CD4-positive, alpha-beta T cell treated with Interleukin-2 at 100 ng/mL for 4 hours (primary cell): ENCODE data around the gene CENPP.
"Not testable (repeated sequence)": the region's sequence is repeated elsewhere in the genome, so short reads cannot be mapped to it uniquely, and the experiment has no call there.

Source experiments
- DNase-seq: peaks from one replicate; pipeline ENCODE4 v3.0.0-alpha.2; 2020; ENCODE audit warnings: low spot score

Gene CENPP

DNA sequence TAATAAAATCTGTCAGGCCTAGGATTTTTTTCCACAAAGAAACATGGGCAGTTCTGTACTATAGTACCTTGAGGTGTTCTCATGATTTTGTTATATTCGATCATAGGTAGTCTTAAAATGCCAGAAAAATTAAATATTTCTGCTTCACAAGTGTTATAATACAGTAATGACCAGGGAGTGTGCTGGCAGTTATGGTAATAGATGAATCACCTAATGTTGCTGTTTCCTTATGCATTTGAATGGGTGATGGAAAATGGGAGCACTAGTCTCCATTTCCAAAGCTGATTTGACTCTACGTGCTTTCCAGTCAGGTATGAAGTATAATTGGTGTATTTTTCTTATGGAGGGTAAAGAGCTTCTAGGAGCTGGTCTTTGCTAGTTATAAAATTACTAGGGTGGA is 54.9 kb downstream of the CENPP start:
- no peak for DNase-seq

- no peak for DNase-seq
Observed at GRCh38 chr9:92381775-92382174, 56.0 kb downstream of the CENPP start.

DNA sequence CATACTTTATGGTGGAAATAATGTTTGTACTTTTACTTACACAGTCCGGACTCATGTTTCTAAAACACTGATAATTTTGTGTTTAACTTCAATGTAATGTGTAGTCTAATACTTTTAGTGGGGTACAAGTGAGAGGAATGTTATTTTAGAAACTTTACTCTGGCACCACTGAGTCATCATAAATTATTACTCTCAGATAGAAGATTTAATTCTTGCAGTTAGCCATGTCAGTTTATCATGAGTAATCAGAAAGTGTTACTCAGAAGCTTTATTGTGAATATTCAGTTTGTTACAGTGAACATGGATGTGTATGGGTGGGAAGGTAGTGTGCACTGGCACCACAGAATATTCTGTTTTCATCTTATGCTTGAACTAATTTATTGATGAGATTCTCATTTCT is 58.6 kb downstream of the CENPP start:
- DNase-seq = no peak

- DNase-seq = no peak
Observed at GRCh38 chr9:92385001-92385400, 59.2 kb downstream of the CENPP start.

DNA sequence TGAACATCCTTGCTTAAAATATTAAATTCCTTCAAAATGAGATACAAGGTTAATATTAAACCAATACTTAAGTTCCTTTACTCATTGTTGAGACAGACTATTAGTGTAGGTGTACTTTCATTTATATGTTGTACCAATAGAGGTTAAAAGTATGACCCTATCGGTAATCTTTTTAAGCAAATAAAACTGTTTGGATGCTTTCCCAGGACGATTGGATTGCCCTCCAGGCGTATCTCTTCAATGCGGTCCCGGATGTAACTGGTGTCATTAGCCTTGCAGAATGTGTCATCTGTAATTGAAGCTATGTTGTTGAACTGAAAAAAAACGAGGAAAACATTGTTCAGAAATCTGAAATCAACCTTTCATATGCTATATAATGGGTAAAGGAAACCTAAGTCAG is 59.7 kb downstream of the CENPP start:
- no peak for DNase-seq

GRCh38 chr9:92385953-92386352 is 60.2 kb downstream of the CENPP start:
- no peak for DNase-seq

DNA sequence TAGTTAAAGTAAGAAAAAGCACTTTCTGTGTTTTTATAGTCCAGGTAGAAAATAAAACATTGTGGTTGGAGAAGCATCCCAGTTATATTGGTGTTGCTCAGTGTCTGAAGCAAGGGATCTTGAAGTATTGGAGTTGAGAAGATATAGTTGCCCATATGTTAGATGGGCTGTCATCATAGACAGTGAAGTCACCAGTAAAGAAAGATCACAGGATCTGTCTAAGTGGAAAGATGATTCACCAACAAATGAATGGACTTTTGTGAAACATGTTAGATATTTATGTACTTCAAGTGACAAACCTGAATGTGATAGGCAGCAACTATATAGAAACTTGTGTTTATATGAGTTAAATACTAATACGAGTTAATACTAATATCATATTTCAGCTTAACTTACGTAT is 66.9 kb downstream of the CENPP start:
- no peak for DNase-seq

- DNase-seq = no peak
Observed at GRCh38 chr9:92393686-92394085, 67.9 kb downstream of the CENPP start.

DNA sequence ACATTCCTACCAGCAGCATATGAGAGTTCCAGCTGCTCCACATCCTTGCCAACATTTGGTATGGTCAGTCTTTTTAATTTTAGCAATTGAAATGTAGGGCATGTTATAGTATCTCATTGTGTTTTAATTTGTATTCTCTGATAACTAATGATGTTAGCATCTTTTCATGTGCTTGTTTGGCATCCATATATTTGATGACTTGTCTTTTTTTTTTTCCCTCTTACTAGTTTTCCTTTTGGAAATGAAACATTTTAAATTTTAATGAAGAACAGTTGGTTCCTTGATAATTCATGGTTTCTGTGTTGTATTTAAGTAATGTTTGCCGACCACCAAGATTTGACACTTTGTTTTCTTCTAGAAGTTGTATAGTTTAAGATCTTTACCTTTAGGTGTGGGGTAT is 69.9 kb downstream of the CENPP start:
- no peak for DNase-seq

GRCh38 chr9:92397853-92398252 is 72.1 kb downstream of the CENPP start:
- no peak for DNase-seq

GRCh38 chr9:92402360-92402759 is 76.6 kb downstream of the CENPP start:
- DNase-seq = no peak

DNA sequence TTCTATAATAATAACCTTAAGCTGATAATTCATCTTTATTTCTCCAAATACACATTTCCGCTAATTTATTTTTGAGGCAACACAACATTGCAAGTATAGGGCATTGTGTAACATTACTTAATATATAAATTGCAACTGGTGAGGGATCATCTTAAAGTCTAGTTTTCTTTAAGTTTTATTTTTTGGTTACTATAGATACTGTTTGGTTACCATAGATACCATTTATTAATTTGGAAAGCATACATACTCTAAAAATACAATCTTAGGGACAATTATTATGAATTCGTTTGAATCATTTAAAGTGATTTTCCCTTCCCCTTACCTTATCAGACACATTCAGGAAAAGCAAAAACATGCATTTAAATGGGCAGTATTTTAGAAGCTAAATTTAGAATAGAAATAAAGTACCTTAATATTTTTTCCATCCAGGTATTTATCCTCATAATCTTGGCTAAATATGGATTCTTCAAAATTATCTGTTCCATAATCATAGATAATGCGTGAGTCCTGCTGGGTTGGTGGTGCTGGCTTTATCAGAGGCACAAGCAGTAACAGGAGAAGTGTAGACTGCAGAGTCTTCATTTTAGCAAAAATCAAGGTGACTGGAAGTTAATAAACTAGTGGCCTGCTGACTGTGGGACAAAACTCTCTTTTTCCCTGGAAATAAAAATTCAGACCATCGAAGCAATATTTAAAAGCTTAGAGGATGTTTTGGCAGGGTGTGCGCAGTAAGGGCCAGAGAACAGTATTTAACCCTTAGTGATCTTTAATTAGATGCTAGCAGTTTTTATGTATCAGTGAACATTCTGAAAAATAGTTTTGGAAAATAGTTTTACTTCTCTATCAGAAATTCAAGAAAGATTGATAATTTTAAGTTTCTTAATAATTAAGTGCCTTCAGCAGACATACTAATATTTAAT is 77.3 kb downstream of the CENPP start:
- no peak for DNase-seq

GRCh38 chr9:92404042-92404836 is 78.5 kb downstream of the CENPP start, which contains the start of gene OGN:
TSS of gene OGN (minus strand) at chr9:92404578. CDS start at chr9:92403407, 1,171 bp downstream.
- no peak for DNase-seq

GRCh38 chr9:92405818-92406217 is 80.1 kb downstream of the CENPP start:
- no peak for DNase-seq

- DNase-seq = peak; percentile 50
Observed at GRCh38 chr9:92406477-92406876, 80.7 kb downstream of the CENPP start.

- no peak for DNase-seq
Observed at GRCh38 chr9:92407818-92408217, 82.1 kb downstream of the CENPP start.

DNA sequence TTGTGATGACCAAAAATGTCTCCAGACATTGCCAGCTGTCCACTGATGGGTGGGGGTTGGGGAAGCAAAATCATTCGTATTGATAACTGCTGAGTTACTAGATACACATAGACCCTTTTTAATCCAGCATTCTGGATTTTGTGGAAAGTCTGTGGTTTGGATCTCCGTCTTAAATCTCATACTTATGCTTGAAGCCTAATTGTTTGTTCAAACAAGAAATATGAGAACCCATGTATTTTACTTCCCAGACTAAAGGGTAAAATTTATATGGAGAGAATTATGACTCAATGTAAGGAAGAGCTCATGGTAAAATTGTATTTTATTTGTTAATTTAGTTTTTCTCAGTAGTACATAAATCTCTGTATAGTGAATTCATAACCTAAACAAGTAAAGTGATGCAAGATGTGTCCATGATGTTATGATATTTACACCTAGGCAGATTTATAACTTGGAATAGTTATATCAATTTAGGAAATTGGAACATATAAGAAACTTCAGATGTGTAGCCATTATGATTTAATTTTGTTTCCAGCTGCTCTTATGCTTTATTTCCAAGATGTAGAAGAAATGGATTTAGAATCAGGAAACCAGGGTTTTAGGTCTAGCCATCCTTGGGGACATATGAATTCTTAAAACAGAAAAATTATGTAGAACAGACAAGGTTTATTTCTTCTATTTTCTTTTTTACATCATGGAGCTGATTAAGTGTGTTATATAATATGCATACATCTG is 83.2 kb downstream of the CENPP start:
- no peak for DNase-seq

GRCh38 chr9:92411157-92411556 is 85.4 kb downstream of the CENPP start:
- not testable (repeated sequence) for DNase-seq

DNA sequence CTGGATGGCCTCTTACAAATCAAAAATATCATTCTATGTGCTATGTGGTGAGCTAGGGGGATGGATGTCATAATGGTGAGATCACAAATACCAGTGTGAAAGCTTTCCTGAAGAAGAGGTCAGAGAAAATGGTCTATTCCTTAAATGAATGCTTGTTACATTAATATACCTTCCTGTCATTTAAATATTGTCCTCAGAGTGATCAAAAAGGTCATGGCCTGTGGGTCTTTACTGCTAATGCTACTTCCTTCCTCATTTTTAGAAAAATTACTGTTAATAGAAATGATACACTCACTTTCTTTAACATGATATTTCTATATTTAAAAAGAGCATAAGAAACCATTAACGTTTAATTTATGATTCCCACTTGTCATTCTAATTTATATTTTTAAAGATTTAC is 88.8 kb downstream of the CENPP start:
- DNase-seq = no peak

GRCh38 chr9:92422611-92423338 is 97.0 kb downstream of the CENPP start:
- no peak for DNase-seq

DNA sequence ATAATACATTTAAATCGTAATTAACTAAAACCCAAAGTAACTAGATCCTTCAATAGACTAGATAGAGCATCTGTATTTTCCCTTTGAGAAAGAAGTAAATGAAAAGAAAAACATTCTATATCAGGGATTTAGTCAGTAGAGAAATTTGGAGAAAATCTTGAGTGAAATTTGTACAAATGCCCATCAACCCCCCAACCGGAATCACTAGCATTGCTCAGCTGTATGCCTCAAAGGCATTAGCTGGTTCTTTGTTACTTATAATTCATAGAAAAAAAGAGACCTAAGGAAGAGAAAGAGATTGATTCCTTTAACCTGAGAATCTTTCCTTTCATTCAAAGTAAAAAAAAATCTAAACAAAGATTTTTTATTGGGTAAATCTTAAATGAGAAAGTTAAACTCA is 97.9 kb downstream of the CENPP start:
- DNase-seq = no peak

DNA sequence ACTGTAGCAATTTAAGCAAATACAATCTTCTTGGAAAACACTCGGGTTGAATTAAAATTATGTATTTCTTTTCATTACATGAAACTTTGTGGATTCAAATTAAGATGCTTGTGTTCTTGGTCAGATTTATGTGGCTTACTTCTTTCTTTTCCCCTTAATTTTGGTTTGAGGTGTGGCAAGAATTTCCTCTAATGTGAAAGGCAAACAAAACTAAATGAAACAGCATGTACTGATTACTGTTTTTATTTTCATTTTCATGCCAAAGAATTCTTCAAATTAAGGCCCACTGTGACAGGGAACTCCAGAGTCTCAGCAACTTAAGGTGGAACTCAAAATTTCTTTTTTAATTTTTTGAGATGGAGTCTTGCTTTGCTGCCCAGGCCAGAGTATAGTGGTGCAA is 98.6 kb downstream of the CENPP start, which contains the start of gene OMD:
TSS of gene OMD (minus strand) at position 132 of the 400 bp plus-strand sequence. CDS start 6,913 bp downstream, outside the sequence.
- DNase-seq = no peak
